Measurements from ENCODE around the gene HECA.

DNA sequence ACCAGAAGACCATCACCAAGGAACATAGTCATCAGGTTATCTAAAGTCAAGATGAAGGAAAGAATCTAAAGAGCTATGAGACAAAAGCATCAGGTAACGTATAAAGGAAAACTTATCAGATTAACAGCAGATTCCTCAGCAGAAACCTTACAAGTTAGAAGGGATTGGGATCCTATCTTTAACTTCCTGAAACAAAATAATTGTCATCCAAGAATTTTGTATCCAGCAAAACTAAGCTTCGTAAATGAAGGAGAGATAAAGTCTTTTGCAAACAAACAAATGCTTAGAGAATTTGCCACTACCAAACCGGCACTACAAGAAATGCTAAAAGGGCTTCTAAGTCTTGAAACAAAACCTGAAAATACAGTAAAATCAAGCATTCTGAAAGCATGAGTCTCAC is 71.0 kb downstream of the HECA start:
- TF ChIP-seq EZH2 (optimal IDR thresholded peaks at IDR 0.05; ENCODE audit: low read depth, low read length) (no peak), CTCF (IDR thresholded peaks at IDR 0.05; ENCODE audit: low read length) (no peak)

Measured in MM.1S (cell line).